C4-2B (cell line): Measurements from ENCODE around the gene PCSK6.

Source experiments
- H3K27ac ChIP-seq: fragments of 450-650 bp; 2 replicates; pipeline ENCODE4 v1.5.1; 2017
- CTCF ChIP-seq: fragments of 450-650 bp; conservative IDR thresholded peaks from 2 replicates; pipeline ENCODE4 v1.5.1; 2017; ENCODE audit warnings: mild to moderate bottlenecking
- ZFX ChIP-seq: fragments of 450-650 bp; IDR thresholded peaks from 2 replicates; pipeline ENCODE4 v1.6.1; 2017

The PCSK6 gene

DNA sequence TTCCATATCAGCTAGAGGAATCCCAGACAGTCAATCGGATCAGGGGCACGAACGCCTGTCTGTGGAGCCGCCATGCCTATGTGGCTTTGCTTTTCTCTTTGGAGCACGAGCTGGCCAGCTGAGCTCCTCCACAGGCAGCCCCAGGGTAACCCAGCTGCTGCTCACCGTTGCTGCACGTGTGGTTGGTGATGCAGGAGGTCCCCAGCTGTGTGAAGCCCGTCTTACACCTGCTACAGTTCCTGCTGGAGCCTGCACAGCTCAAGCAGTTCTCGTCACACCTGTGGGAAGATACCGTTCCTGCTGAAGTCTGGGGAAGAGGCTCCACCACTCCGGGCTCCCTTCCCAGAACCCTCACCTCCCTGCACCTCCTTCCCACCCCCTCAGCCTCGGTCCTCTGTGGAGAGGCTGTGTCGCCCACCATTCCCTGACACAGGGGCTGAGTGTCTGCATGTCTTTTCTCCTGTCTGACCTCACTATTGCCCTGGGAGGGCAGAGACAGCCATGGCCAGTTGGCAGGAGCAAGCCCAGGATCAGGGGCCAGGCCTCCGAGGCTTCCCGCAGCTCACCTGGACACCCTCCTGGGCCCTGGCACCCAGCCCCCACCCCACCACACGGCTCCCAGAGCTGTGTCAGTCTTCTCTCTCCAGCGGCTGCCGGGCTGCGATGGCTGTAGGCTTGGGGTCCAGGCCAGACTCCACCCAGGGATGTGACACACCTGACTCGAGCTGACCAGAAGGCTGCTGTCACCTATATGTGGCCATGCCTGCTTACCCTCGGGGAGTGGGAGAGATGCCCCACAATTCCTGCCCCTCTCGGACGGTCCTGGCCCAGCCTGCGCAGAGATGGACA is 182.2 kb downstream of the PCSK6 start:
- TF ChIP-seq CTCF (no peak), ZFX (no peak)
- no peak overlapping the region for H3K27ac ChIP-seq

- no peak overlapping the region for H3K27ac ChIP-seq
- TF ChIP-seq CTCF (no peak), ZFX (no peak)
These were observed 183.0 kb downstream of the PCSK6 start for GRCh38 chr15:101306341-101307047.

- H3K27ac ChIP-seq = no peak overlapping the region
- TF ChIP-seq CTCF (no peak), ZFX (no peak)
These were observed 183.7 kb downstream of the PCSK6 start for GRCh38 chr15:101305820-101306255.

DNA sequence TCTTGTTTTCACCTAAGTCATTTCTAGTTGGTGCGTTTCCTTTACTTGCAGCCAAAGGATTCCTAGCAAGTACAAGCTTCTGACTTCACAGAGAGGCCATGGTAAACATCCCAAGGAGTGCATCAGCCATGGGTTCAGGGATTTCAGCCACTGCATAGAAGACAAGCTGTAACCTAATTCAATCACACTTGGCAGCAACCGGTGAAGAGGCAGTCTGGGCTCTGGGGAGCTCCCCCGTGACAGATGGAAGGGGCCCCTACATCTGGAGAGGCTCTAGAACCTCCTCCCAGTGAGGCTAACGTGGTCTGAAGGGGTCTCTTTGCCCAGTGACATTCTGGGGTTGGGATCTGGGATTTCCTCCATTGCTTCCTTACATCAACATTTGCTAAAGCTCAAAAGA is 186.1 kb downstream of the PCSK6 start:
- TF ChIP-seq ZFX (no peak), CTCF (no peak)

DNA sequence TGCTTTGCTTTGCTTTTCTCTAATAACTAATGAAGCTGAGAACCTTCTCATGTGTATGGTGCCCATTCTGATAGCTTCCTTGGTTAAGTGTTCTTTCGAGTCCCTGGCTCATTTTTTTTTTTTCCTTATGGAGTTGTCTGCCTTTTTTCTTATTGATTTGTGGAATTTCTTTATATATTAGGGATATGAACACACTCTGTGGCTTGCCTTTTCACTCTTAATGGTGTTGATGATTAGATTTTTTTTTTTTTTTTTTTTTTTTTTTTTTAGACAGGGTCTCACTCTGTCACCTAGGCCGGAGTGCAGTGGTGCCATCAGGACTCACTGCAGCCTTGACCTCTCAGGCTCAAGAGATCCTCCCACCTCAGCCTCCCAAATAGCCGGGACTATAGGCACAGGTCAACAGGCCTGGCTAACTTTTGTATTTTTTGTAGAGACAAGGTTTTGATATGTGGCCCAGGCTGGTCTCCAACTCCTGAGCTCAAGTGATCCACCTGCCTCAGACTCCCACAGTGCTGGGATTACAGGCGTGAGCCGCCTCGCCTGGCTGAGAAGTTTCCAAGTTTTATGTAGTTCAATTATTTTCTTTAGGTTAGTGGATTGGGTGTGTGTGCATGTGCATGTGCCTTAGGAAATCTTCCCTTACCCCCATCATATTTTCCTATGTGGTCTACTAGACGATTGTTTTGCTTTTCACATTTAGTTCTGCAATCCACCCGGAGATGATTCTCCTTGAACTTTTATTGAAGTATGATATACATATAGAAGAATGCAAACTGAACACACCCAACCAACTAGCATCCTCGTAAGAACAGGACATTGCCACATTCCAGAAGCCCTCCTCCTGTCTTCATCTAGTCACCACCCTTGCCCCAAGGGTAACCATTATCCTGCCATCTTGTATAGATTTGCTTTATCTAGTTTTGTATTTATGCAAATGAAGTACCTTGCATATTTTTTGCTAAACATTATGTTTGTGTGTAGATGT is 192.8 kb downstream of the PCSK6 start:
- H3K27ac ChIP-seq = no peak overlapping the region
- no peak for TF ChIP-seq CTCF
- TF ChIP-seq ZFX = no peak

More for the DNA sequence above, 186.1 kb downstream of the PCSK6 start:
- no peak overlapping the region for H3K27ac ChIP-seq

GRCh38 chr15:101295607-101296161 is 193.8 kb downstream of the PCSK6 start:
- no peak for TF ChIP-seq CTCF
- no peak for TF ChIP-seq ZFX
- peak overlapping the region; percentile 98 for H3K27ac ChIP-seq
